Mesenchymal stem cell (in vitro differentiated cells and primary cell): ENCODE measurements around the gene RPA3.

Source experiments
- DNase-seq: peaks from one replicate; pipeline ENCODE4 v3.0.0-alpha.2; 2013
- H2AFZ ChIP-seq: one replicate; pipeline ENCODE4 v1.6.1; 2013; ENCODE audit warnings: low read depth, mild to moderate bottlenecking, control low read depth, inconsistent platforms, low read length, moderate library complexity
- H2AK5ac ChIP-seq: 2 replicates; pipeline ENCODE4 v1.6.1; 2013; ENCODE audit warnings: low read length, moderate library complexity, mild to moderate bottlenecking, inconsistent platforms; ENCODE audit not compliant: severe bottlenecking
- H2BK120ac ChIP-seq: one replicate; pipeline ENCODE4 v1.6.1; 2013; ENCODE audit warnings: low read depth, mild to moderate bottlenecking, inconsistent platforms, low read length, moderate library complexity
- H2BK12ac ChIP-seq, 2 experiments: one replicate each; pipeline ENCODE4 v1.6.1; 2013; ENCODE audit warnings: inconsistent platforms in 2 of 2, low read length in 2 of 2, mild to moderate bottlenecking in 2 of 2, moderate library complexity in 2 of 2, control low read depth in 1 of 2
- H2BK15ac ChIP-seq: one replicate; pipeline ENCODE4 v1.6.1; 2013; ENCODE audit warnings: mild to moderate bottlenecking, low read depth, inconsistent platforms; ENCODE audit not compliant: poor library complexity, severe bottlenecking
- H2BK5ac ChIP-seq: 2 replicates; pipeline ENCODE4 v1.6.1; 2013; ENCODE audit warnings: low read depth, mild to moderate bottlenecking, low read length, control low read depth, inconsistent platforms; ENCODE audit not compliant: poor library complexity, severe bottlenecking
- H3K14ac ChIP-seq, 2 experiments: one replicate each; pipeline ENCODE4 v1.6.1; 2013; ENCODE audit warnings: inconsistent platforms in 2 of 2, low read length in 2 of 2, control low read depth in 1 of 2, mild to moderate bottlenecking in 1 of 2, moderate library complexity in 1 of 2
- H3K18ac ChIP-seq, 2 experiments: one replicate each; pipeline ENCODE4 v1.6.1; 2013; ENCODE audit warnings: inconsistent platforms in 2 of 2, low read length in 2 of 2, control low read depth in 1 of 2, low read depth in 1 of 2, mild to moderate bottlenecking in 1 of 2
- H3K23ac ChIP-seq, 2 experiments: one replicate each; pipeline ENCODE4 v1.6.1; 2013; ENCODE audit warnings: inconsistent platforms in 2 of 2, low read length in 2 of 2, mild to moderate bottlenecking in 2 of 2, moderate library complexity in 2 of 2, control low read depth in 1 of 2
- H3K27ac ChIP-seq: 2 replicates; pipeline ENCODE4 v1.5.1; 2013; ENCODE audit warnings: mild to moderate bottlenecking, moderate library complexity, low read length, control low read depth, inconsistent platforms; ENCODE audit not compliant: poor library complexity, severe bottlenecking
- H3K27me3 ChIP-seq, 2 experiments: 2 replicates each; pipeline versions ENCODE4 v1.6.1 to v1.7.0; 2013; ENCODE audit warnings: low read length in 2 of 2, mild to moderate bottlenecking in 2 of 2, moderate library complexity in 2 of 2, control low read depth in 1 of 2, inconsistent platforms in 1 of 2; ENCODE audit not compliant: control insufficient read depth in 1 of 2, insufficient read depth in 1 of 2
- H3K36me3 ChIP-seq, 2 experiments: 2 replicates each; pipeline versions ENCODE4 v1.6.1 to v1.7.0; 2013; ENCODE audit warnings: low read length in 2 of 2, control low read depth in 1 of 2, inconsistent platforms in 1 of 2, low read depth in 1 of 2, mild to moderate bottlenecking in 1 of 2; ENCODE audit not compliant: insufficient read depth in 2 of 2, control insufficient read depth in 1 of 2
- H3K4ac ChIP-seq, 2 experiments: one replicate each; pipeline ENCODE4 v1.6.1; 2013; ENCODE audit warnings: inconsistent platforms in 2 of 2, low read length in 2 of 2, mild to moderate bottlenecking in 2 of 2, moderate library complexity in 2 of 2, control low read depth in 1 of 2, low read depth in 1 of 2
- H3K4me1 ChIP-seq: 2 replicates; pipeline ENCODE4 v1.6.1; 2013; ENCODE audit warnings: low read depth, low read length, control low read depth; ENCODE audit not compliant: control insufficient read depth, insufficient read depth
- H3K4me2 ChIP-seq: 2 replicates; pipeline ENCODE4 v1.6.1; 2013; ENCODE audit warnings: low read length, mild to moderate bottlenecking, inconsistent platforms; ENCODE audit not compliant: poor library complexity, severe bottlenecking
- H3K4me3 ChIP-seq, 2 experiments: 2 replicates each; pipeline versions ENCODE4 v1.5.1 to v1.7.0; 2013; ENCODE audit warnings: low read length in 2 of 2, mild to moderate bottlenecking in 2 of 2, control low read depth in 1 of 2, low read depth in 1 of 2; ENCODE audit not compliant: insufficient read depth in 1 of 2
- H3K79me1 ChIP-seq: replicated peaks from 2 replicates; pipeline ENCODE4 v1.6.1; 2013; ENCODE audit warnings: mild to moderate bottlenecking, control low read depth, low read length, inconsistent platforms; ENCODE audit not compliant: poor library complexity, severe bottlenecking
- H3K9ac ChIP-seq: 2 replicates; pipeline ENCODE4 v1.7.0; 2013; ENCODE audit warnings: mild to moderate bottlenecking, low read length, moderate library complexity
- H3K9me3 ChIP-seq: 2 replicates; pipeline ENCODE4 v1.7.0; 2013; ENCODE audit warnings: mild to moderate bottlenecking, low read length; ENCODE audit not compliant: control insufficient read depth
- H4K8ac ChIP-seq: one replicate; pipeline ENCODE4 v1.6.1; 2013; ENCODE audit warnings: inconsistent platforms, mild to moderate bottlenecking, low read length, moderate library complexity
- H4K91ac ChIP-seq: one replicate; pipeline ENCODE4 v1.6.1; 2013; ENCODE audit warnings: mild to moderate bottlenecking, low read length, inconsistent platforms
- WGBS: methylation state at CpG from one replicate; pipeline ENCODE4 v1.1.7; 2013; ENCODE audit warnings: mixed read lengths; 5-methylcytosine and 5-hydroxymethylcytosine counted together

Gene RPA3

DNA sequence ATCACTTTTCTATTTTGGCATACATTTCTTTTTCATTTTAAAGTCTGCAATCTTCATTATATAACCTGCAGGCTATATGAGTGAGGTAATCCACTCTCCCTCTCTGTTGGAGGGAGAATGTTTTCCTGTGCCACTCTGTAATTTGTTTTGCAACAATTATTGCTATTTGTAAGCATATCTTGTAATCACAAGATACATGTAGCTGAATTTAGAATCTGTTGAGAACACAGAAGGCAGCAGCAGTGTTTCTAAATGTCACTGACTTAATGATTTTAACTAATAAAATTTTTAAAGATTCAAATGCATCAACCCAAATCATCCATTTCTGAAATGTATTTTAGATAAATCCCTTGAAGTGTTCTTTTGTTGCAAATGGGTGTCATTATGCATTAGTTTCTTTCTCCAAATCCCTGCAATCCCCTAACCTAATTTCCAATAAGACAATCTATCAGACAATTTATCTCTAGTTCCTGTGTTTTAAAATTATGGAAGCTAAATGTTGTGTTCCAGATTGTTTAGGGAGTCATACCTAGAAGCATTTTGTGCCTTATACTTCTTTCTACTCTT, 97.7 kb downstream of the RPA3 start:
- no peak for DNase-seq
- H3K4me1 ChIP-seq = no peaks in the 10 kb centered on the region
- no peak overlapping the region for H3K4me3 ChIP-seq
- no peak overlapping the region for H3K9ac ChIP-seq
- H3K27me3 ChIP-seq = no peaks in the 10 kb centered on the region
- no peaks in the 10 kb centered on the region for H3K9me3 ChIP-seq
- H4K8ac ChIP-seq = no peak overlapping the region
- no peak overlapping the region for H2BK12ac ChIP-seq
- H2AFZ ChIP-seq = no peak overlapping the region
- no peak overlapping the region for H2BK120ac ChIP-seq
- H3K4ac ChIP-seq = no peak overlapping the region
- H2BK15ac ChIP-seq = no peak overlapping the region
- H3K36me3 ChIP-seq = no peaks in the 10 kb centered on the region
- H3K27ac ChIP-seq = no peak overlapping the region
- H3K4me2 ChIP-seq = no peak overlapping the region
- no peak overlapping the region for H3K14ac ChIP-seq
- no peak overlapping the region for H3K23ac ChIP-seq
- no peak overlapping the region for H2AK5ac ChIP-seq
- H4K91ac ChIP-seq = no peak overlapping the region
- no peak overlapping the region for H3K18ac ChIP-seq
- no peak overlapping the region for H2BK5ac ChIP-seq
- H3K79me1 ChIP-seq = no peaks in the 10 kb centered on the region

DNA sequence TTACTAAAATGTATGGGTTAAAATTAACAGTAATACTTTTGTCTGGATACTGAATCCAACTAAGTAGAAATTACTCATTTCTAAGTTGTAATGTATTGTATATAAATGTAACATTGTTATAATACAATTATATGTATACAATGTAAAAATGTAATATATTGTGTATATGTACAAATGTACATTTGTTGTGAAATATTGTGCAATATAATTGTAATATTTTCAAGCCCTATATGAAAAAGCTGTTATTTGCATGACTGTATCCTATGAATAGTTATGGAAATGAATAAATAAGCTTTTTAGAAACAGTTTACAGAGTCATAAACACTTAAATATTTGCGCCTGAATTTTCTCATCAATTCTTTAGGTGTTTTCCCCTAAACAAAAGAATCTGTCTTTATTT, 98.2 kb downstream of the RPA3 start:
- Histone ChIP-seq H2AFZ (no peak overlapping the region), H2BK120ac (no peak overlapping the region), H3K4me2 (no peak overlapping the region), H3K14ac (no peak overlapping the region), H3K4me3 (no peak overlapping the region), H3K27ac (no peak overlapping the region), H3K23ac (no peak overlapping the region), H4K91ac (no peak overlapping the region), H3K9ac (no peak overlapping the region), H3K18ac (no peak overlapping the region), H3K4ac (no peak overlapping the region), H3K36me3 (no peaks in the 10 kb centered on the region), H2BK5ac (no peak overlapping the region), H2AK5ac (no peak overlapping the region), H4K8ac (no peak overlapping the region), H3K9me3 (no peaks in the 10 kb centered on the region), H2BK15ac (no peak overlapping the region), H3K79me1 (no peaks in the 10 kb centered on the region), H3K27me3 (no peaks in the 10 kb centered on the region), H3K4me1 (no peaks in the 10 kb centered on the region), H2BK12ac (no peak overlapping the region)
- WGBS = 100% methylated on average over 1 of the region's 1 CpG
- DNase-seq = no peak

DNA sequence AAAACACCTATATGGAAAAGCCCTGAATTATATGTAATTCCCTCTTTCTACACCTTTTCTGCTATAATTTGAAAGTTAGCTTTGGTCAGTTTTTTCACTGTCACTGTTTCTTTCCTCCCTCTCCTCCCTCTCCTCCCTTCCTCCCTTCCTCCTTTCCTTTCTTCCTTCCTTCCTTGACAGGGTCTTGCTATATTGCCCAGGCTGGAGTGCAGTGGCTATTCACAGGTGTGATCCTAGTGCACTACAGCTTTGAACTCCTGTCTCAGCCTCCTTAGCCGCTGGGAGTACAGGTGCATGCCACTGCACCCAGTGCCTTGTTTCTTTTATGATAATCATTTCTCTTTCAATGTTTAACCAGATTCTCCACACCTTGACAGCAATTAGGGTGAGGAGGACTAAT, 100.0 kb downstream of the RPA3 start:
- Histone ChIP-seq H3K23ac (no peak overlapping the region), H3K18ac (no peak overlapping the region), H3K27ac (no peak overlapping the region), H4K91ac (no peak overlapping the region), H3K27me3 (no peaks in the 10 kb centered on the region), H3K14ac (no peak overlapping the region), H2BK12ac (no peak overlapping the region), H2AFZ (no peak overlapping the region), H3K4me2 (no peak overlapping the region), H3K4ac (no peak overlapping the region), H4K8ac (no peak overlapping the region), H2AK5ac (no peak overlapping the region), H3K9ac (no peak overlapping the region), H3K79me1 (no peaks in the 10 kb centered on the region), H3K4me3 (no peak overlapping the region), H3K36me3 (no peaks in the 10 kb centered on the region), H2BK5ac (no peak overlapping the region), H3K4me1 (no peaks in the 10 kb centered on the region), H3K9me3 (no peaks in the 10 kb centered on the region), H2BK15ac (no peak overlapping the region), H2BK120ac (no peak overlapping the region)
- DNase-seq = no peak
- 86% methylated on average over 1 of the region's 1 CpG for WGBS

DNA sequence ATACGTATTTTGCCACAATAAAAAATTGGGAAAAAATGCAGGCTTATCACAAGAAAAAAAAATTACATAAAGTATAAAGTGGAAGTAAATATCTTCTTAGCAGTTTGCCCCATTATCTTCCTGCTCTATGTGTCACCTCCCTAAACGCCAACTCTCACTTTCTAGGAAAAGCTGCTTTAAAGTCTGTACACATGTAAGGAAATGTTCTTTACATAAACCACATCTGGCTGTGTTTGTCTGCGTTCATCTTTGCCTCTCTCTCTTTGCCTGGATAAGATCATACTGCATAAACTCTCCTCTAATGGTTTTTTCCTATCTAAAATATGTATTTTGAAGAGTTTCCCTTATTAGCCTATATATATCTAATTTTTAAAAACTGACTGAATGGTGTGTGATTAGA, 100.9 kb downstream of the RPA3 start:
- no peaks in the 10 kb centered on the region for H3K79me1 ChIP-seq
- H3K18ac ChIP-seq = no peak overlapping the region
- no peak overlapping the region for H2BK5ac ChIP-seq
- no peak overlapping the region for H3K14ac ChIP-seq
- H2AFZ ChIP-seq = no peak overlapping the region
- H3K27me3 ChIP-seq = no peaks in the 10 kb centered on the region
- H4K8ac ChIP-seq = no peak overlapping the region
- H3K4ac ChIP-seq = no peak overlapping the region
- H3K9me3 ChIP-seq = no peaks in the 10 kb centered on the region
- H3K23ac ChIP-seq = no peak overlapping the region
- no peak overlapping the region for H3K4me3 ChIP-seq
- WGBS = 85% methylated on average over 1 of the region's 3 CpGs
- no peak overlapping the region for H2AK5ac ChIP-seq
- no peak overlapping the region for H2BK120ac ChIP-seq
- H3K27ac ChIP-seq = no peak overlapping the region
- H3K9ac ChIP-seq = no peak overlapping the region
- no peak for DNase-seq
- no peak overlapping the region for H4K91ac ChIP-seq
- H2BK15ac ChIP-seq = no peak overlapping the region
- H2BK12ac ChIP-seq = no peak overlapping the region
- no peaks in the 10 kb centered on the region for H3K4me1 ChIP-seq
- no peak overlapping the region for H3K4me2 ChIP-seq
- H3K36me3 ChIP-seq = no peaks in the 10 kb centered on the region
